ENCODE data around the gene SH3RF3. TPM values are rescaled to one million over a fixed set of nuclear protein-coding genes. Genes with fewer than 3 reads are reported as not detected.

SH3RF3 gene
- total and polyA plus RNA-seq, 2 of the 13 experiments (the other 11 are each of a cell fraction or from before 2014, with no cell fraction given) = 0.04 TPM; not detected in 1

- DNase-seq (ENCODE audit: low spot score) = no peak
- Histone ChIP-seq H3K9ac (ENCODE audit: insufficient read depth, low read depth, low read length) (no peak overlapping the region), H3K27ac (ENCODE audit: extremely low read length, insufficient read depth, low read length) (no peak overlapping the region), H3K27me3 (ENCODE audit: control insufficient read depth in 1 of 2, insufficient read depth in 2 of 2, low read length in 2 of 2) (peaks cover 2 to 18% of the 10 kb centered on the region in 2 experiments; a peak in 3 of 5 replicates), H4K20me1 (ENCODE audit: insufficient read depth, low read length) (no peaks in the 10 kb centered on the region), H3K79me2 (ENCODE audit: insufficient read depth, low read length) (no peaks in the 10 kb centered on the region), H2AFZ (ENCODE audit: low read length) (no peak overlapping the region), H3K4me2 (ENCODE audit: low read depth, low read length) (no peak overlapping the region), H3K9me3 (ENCODE audit: low read length) (no peaks in the 10 kb centered on the region), H3K4me1 (ENCODE audit: insufficient read depth, low read length) (no peaks in the 10 kb centered on the region), H3K4me3 (replicated peaks in 1 of 3; ENCODE audit: insufficient read depth in 1 of 3, low read depth in 2 of 3, low read length in 3 of 3) (no peak overlapping the region), H3K36me3 (replicated peaks in 1 of 2; ENCODE audit: control insufficient read depth in 1 of 2, insufficient read depth in 2 of 2, low read length in 2 of 2) (no peaks in the 10 kb centered on the region)
- ChIA-PET POLR2A (no interaction called here), CTCF (ENCODE audit: low intra/inter-chr PET ratio, low total read pairs) (no interaction called here)
- ATAC-seq = no peak
- BruUV-seq (replicated peaks) = no TSS peak
- TF ChIP-seq SRY (CRISPR knock-in tag; IDR thresholded peaks at IDR 0.05) = no peak
- no peak for TF ChIP-seq ZBTB7B (CRISPR knock-in tag; IDR thresholded peaks at IDR 0.05)
- WGBS (ENCODE audit: low lambda C conversion rate) = 56% methylated on average over 19 of the region's 19 CpGs
- in situ Hi-C loops (cut with HindIII; ENCODE audit: extremely low pct_ligation_motif_present, low pct_unique_long_range_greater_than_20kb) (no loop called here), intact Hi-C loops (cut with micrococcal nuclease; ENCODE audit: unreplicated experiment) (no loop called here)
- FAIRE-seq = no peak
Observed at GRCh38 chr2:109411640-109412325, 282.8 kb downstream of the SH3RF3 start.

GRCh38 chr2:109415581-109416013 lies 286.6 kb downstream of the SH3RF3 start:
- H3K4me1 ChIP-seq (ENCODE audit: insufficient read depth, low read length) = no peaks in the 10 kb centered on the region
- in situ Hi-C loops (cut with HindIII; ENCODE audit: extremely low pct_ligation_motif_present, low pct_unique_long_range_greater_than_20kb) = no loop called here
- no peak for TF ChIP-seq TBX3 (IDR thresholded peaks at IDR 0.05; ENCODE audit: borderline replicate concordance)
- TF ChIP-seq U2AF2 (IDR thresholded peaks at IDR 0.05; ENCODE audit: low read depth, low read length) = no peak
- TF ChIP-seq EED (CRISPR knock-in tag; IDR thresholded peaks at IDR 0.05) = no peak
- TF ChIP-seq TCF7 (IDR thresholded peaks at IDR 0.05; ENCODE audit: low read depth) = no peak
- no peak for TF ChIP-seq ZSCAN31 (CRISPR knock-in tag; IDR thresholded peaks at IDR 0.05; ENCODE audit: low read depth)
- no peak for TF ChIP-seq ZNF609 (CRISPR knock-in tag; IDR thresholded peaks at IDR 0.05; ENCODE audit: borderline replicate concordance)
- no peak for TF ChIP-seq AKAP8 (CRISPR knock-in tag; IDR thresholded peaks at IDR 0.05)
- TF ChIP-seq DMAP1 (CRISPR knock-in tag; IDR thresholded peaks at IDR 0.05) = no peak
- TF ChIP-seq SP5 (CRISPR knock-in tag; IDR thresholded peaks at IDR 0.05; ENCODE audit: borderline replicate concordance, low read depth) = no peak
- no peak for TF ChIP-seq ZNF501 (CRISPR knock-in tag; IDR thresholded peaks at IDR 0.05)
- TF ChIP-seq RXRA (CRISPR knock-in tag; IDR thresholded peaks at IDR 0.05) = no peak
- no peak for TF ChIP-seq TP53 (CRISPR knock-in tag; conservative IDR thresholded peaks at IDR 0.05)
- no peak for TF ChIP-seq REL (CRISPR knock-in tag; conservative IDR thresholded peaks at IDR 0.05)
- TF ChIP-seq SAP130 (CRISPR knock-in tag; IDR thresholded peaks at IDR 0.05; ENCODE audit: low read depth) = no peak
- TF ChIP-seq MYNN (CRISPR knock-in tag; IDR thresholded peaks at IDR 0.05; ENCODE audit: low read depth) = no peak

More at GRCh38 chr2:109415581-109416013, 286.6 kb downstream of the SH3RF3 start:
- Histone ChIP-seq H3K27ac (ENCODE audit: extremely low read length, insufficient read depth, low read length) (no peak overlapping the region), H3K4me3 (replicated peaks in 1 of 3; ENCODE audit: insufficient read depth in 1 of 3, low read depth in 2 of 3, low read length in 3 of 3) (no peak overlapping the region), H3K79me2 (ENCODE audit: insufficient read depth, low read length) (no peaks in the 10 kb centered on the region), H3K36me3 (replicated peaks in 1 of 2; ENCODE audit: control insufficient read depth in 1 of 2, insufficient read depth in 2 of 2, low read length in 2 of 2) (no peaks in the 10 kb centered on the region), H3K9me3 (ENCODE audit: low read length) (no peaks in the 10 kb centered on the region), H4K20me1 (ENCODE audit: insufficient read depth, low read length) (no peaks in the 10 kb centered on the region), H2AFZ (ENCODE audit: low read length) (no peak overlapping the region), H3K9ac (ENCODE audit: insufficient read depth, low read depth, low read length) (no peak overlapping the region), H3K4me2 (ENCODE audit: low read depth, low read length) (no peak overlapping the region), H3K27me3 (ENCODE audit: control insufficient read depth in 1 of 2, insufficient read depth in 2 of 2, low read length in 2 of 2) (peaks cover 1 to 4% of the 10 kb centered on the region in 2 experiments; a peak in 3 of 5 replicates)
- intact Hi-C loops (cut with micrococcal nuclease; ENCODE audit: unreplicated experiment) = no loop called here
- BruUV-seq (replicated peaks) = no TSS peak
- DNase-seq (ENCODE audit: low spot score) (no peak), FAIRE-seq (no peak), ATAC-seq (peak; percentile 14; the same call in 2 of the 3 replicates)
- ChIA-PET POLR2A (no interaction called here), CTCF (ENCODE audit: low intra/inter-chr PET ratio, low total read pairs) (no interaction called here)
- WGBS (ENCODE audit: low lambda C conversion rate) = 28% methylated on average over 6 of the region's 7 CpGs
